Fibroblast of gingiva (primary cell): ENCODE results near the gene TBC1D8.
A peak's percentile ranks its signal among the peaks of the same experiment; 100 is the strongest.
"Not testable (repeated sequence)": the region's sequence is repeated elsewhere in the genome, so short reads cannot be mapped to it uniquely, and the experiment has no call there.

Experiments
- DNase-seq: peaks from one replicate; pipeline ENCODE4 v3.0.0-alpha.2; 2011; ENCODE audit warnings: low read depth

TBC1D8 gene

DNA sequence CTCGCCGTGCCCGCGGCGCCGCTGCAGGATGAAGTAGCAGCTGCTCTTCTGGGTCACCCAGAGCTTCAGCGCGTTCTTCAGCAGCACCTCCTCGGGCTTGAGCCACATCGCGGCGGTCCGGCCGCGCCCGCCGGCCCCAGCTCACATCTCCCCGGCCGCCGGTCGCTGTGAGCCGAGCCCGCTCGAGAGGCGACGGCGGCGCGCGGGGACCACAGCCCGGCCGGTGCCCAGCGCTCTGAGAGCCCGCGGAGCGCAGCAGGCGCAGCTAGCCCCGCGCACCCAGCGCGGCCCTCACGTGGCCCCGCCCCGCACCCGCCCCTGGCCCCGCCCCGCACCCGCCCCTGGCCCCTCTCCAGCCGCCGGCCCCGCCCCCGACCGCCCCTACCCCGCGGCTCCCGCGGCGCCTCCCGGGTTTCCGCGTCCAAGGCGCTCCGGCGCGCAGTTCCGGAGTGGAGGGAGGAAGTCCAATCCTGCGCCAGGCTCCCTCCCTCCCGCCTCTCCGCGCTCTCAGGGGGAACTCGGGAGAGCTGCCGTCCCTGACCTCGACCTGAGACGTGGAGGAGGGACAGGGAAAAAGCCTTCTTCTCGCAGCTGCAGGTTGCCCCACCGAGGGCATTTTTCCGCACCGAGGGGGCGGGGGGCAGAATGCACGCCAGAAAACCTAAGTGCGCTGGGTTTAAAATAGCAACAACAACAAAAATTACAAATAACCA is at the start of gene TBC1D8:
TBC1D8 (minus strand) TSS at position 237 of the 713 bp plus-strand sequence; CDS start at position 108, 129 bp downstream.
- DNase-seq, result peak; percentile 81

DNA sequence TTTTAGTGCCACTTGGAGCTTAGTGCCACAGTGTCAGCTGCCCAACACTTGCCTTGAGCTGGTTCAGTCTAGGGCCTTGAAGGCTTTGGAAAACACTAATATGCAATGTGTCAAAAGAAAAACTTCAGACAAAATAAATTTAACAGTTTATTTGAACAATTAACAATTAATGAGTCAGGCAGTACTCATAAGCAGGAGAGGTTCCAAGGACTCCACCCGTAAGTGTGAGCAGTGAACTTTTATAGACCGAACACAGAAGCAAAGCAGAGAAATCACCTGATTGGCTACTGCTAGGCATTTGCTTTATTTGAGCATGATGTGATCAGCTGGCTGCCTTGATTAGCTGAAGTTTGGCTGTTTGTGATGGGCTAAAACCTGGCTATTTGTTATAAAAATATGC is 49.5 kb upstream of the TBC1D8 start:
- DNase-seq, result peak; percentile 17

DNA sequence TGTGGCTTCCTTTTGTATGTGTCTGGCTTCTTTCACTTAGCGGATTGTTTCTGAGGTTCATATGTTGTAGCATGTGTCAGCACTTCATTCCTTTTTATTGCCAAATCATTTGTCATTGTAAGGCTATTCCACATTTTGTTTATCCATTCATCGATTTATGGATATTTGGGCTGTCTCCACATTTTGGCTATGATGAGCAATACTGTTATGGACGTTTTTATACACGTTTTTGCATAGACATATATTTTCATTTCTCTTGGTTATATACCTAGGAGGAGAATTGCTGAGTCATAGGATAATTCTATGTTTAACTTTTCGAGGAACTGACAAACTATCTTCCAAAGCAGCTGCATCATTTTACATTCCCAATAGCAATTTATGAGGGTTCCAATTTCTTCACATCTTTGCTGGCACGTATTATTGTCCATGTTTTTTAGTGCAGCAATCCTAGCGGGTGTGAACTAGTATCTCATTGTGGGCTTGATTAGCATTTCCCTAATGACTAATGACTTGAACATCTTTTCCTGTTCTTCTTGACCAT is 48.1 kb upstream of the TBC1D8 start:
- DNase-seq, result peak; percentile 59

DNA sequence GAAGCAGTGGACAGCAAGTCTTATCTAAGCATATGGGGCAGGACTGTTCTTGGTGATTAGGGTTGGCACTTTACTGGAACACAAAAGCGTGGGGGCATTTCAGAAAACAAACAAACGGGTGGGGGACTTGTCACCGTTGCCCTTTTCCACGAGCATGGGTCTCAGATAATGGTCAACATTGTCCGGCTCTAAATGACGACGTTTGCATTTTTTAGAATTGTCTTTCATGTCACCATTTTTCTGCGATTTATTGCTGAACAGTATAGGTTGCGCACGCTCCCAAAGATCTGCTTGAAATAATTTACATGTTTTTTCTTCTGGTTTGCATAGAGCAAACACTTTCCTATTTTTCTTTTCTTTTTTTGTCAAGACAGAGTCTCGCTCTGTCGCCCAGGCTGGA is 46.6 kb upstream of the TBC1D8 start:
- no peak for DNase-seq

DNA sequence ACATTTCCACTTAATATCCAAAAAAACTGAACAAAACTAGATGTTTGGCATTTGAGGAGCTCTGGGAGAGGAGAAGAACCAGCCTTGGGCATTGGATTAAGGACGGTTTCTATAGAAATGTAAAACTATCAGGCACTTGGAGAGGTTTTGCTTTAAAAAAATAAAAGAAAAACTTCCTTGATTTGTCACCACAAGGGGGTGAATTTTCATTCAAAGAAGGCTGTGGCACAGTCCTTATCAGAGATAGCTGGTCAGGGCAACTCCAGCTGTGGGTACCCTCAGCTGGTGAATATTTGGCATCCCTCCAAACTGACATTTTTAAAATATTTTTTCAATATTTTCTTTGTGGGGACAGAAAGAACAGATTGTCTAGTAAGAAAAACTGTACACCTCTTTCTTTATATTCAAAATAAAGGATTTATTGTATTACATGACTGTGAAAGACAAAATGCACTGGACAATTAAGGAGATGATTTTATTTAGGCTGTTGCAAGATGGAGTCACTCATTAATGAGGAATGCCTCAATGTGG is 46.1 kb upstream of the TBC1D8 start:
- DNase-seq, result no peak

DNA sequence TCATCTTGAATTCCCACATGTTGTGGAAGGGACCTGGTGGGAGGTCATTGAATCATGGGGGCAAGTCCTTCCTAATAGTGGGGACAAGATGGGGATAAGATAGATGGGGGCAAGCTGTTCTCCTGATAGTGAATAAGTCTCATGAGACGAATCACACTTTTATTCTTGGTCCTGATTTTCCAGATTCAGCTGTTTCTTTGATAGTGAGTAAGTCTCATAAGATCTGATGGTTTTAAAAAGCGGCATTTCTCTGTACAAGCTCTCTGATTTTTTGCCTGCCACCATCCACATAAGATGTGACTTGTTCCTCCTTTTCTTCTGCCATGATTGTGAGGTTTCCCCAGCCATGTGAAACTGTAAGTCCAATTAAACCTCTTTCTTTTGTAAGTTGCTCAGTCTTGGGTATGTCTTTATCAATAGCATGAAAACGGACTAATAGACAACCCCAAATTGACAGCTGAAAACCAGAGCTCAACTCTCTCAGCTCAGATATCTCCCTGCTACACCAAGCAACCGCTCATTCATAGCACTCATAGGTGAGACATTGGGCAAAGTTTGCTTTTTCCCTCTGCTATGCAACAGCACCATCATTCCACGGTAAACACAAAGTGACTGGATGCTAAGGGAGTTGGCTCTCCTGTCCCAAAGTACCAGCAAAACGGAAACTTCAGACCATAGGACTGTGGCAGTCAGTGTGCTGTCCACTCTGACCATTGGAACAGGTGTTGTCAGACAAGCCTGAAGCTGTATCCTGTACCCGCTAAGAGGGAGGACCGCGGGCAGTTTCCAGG is 44.9 kb upstream of the TBC1D8 start:
- no peak for DNase-seq

DNA sequence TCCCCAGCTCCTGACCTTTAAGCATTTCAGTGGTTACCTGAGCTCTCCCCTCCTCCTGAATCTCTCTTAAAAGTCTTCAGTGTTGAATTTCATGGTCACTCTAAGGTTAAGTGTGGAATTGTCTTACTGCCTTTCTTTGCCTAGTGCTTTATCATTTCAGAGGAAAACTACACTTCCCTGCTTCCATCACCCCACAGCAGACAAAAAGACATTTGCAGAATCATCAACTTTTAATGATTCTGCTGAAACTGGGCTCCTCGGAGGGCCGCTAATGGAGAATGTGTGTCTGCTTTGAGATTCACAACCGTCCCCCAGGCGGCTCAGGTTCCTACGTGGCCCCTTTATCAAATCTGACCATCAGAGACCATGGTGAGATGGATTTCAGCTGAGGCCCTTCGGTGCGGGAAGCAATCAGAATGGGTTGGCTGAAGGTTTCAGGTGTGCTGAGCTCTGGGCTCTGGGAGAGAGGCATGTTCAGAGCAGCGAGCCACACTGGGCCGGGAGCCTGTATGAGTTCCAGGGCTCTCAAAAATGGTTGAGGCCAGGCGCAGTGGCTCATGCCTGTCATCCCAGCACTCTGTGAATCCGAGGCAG is 41.9 kb upstream of the TBC1D8 start:
- DNase-seq, result no peak

DNA sequence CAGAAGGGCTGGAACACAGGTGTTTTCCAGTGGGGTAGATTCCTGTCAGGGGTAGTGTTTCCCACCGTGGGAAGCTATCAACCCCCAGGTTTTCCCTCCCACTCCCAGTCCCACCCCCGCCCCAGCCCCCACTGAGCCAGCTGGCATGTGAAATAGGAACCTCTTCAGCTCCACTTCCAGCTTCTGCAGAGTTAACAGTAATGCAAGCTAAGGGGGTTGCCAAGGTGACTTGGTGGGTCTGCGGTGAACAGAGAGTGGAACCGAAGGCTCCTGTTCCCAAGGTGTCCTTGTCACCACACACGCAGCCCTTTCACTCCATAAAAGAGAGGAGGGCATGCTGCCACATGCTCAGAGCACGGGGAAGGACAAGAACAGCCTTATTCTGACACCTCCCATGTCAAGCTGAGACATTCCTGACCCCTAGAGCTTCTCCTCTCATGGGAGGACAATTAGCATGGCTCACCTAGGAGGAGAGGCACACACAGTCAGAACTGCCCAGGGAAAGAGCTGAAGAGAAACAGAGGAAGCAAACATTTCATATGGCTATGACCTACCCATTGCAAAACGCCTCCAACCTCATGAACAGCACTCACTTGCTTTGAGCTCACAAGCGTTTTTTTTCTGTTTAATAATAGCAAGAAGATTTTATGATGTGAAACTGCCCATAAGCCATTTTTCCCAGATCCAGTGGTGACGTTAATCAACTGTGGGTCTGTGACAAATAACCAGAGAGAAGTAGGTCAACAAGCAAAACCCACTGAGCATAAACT is 39.8 kb upstream of the TBC1D8 start:
- DNase-seq, result no peak

DNA sequence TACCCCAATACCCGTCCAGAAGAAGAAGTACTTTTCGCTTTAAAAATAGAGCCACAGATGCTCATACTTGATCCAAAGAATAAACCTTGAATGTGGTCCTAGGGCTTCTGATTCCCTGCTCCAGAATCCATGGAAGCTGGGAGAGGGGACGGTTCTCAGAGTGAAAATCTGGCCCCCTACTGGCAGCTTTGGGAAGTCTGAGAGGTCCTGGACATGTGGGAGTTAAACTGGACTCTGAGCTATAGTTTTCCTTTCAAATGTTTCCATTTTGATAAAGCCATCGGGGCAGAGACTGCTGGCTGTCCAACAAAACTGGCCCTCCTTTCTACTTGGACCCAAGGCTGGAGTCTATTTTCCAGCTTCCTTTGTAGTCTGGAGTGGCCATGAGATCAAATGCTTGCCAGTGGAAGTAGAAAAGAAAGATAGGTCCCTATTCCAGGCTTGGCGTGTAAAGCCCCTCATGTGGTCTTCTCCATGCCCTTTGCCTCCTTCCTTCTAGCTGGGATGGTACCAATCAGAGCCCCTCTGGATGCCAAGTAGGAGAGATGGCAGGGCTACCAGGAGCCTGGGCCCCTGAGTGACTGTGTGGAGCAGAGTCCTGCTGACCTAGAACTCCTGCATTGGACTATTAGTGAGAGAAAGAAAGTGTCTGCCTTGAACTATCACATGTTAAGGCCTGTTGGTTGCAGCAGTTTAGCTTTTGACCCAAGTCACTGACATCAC is 37.7 kb upstream of the TBC1D8 start:
- DNase-seq, result peak; percentile 8

DNA sequence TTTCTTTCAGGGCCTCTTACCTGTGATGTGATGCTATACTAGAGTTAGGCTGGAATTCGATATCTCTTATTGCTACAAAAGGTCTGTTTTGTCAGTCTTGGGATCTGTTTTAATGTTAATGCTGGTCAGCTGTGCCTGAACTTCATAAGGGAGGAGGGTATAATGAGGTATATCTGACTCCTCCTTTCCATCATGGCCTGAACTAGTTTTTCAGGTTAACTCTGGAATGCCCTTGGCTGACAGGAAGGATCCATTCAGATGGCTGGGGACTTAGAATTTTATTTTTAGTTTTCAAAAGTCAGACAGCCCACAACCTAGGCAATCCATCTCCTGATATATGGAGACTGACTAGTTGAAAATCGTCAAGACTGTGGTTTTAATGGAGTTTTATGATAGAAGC is 35.9 kb upstream of the TBC1D8 start:
- DNase-seq, result no peak

DNA sequence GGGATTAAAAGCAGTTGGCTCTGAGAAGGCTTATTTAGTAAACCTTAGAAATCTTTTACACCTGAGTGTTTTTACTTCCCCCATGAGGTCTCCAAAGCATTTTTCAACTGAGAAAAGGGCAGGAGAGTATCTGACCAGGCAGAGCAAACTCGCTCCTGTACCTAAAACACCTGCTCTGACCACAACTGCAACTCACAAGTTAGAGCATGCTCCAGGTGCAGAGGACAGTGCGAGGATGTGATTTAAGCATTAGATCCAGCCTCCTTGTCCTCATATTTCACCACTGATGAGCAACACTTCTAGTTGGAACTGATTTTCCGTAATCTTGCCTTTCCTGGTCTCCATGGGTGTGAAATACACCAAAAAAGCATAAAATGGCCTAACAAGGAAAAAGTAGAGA is 34.5 kb upstream of the TBC1D8 start:
- DNase-seq, result no peak

DNA sequence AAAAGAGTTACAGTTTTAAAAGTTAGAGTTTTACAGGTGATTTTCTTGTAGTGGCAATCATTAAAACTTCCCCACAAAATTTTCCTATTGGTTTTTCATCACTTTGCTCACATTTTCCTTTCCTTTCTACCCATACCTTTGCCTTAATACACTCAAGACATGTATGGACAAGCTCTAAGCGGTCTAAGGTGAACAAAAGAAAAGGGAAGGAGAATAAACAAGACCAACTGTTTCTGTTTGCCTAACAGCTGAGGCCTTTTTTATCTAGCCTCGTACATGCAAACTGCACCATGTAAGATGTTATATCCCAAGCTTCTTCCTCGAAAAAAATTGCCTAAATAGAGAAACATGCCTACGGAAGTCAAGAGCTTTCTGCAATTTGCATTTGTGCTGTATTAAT is 33.9 kb upstream of the TBC1D8 start:
- no peak for DNase-seq

DNA sequence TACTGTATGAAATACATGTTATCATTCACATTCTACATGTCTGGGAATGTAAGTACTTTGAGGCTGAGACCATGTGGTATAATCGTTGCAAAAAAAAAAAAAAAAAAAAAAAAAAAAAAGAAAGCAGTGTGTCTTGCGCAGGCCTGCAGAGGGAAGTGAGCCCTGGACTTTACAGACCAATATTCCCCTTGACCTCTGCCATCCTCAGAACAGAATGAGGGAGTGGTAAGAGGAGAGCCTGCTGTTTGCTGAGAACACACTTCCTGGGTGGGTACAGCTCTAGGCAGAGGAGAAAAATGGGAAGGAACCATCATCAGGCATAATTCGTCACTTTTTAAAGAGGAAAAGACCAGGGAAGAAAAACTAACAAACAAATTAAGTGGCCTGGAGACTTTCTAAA is 28.8 kb upstream of the TBC1D8 start:
- no peak for DNase-seq

DNA sequence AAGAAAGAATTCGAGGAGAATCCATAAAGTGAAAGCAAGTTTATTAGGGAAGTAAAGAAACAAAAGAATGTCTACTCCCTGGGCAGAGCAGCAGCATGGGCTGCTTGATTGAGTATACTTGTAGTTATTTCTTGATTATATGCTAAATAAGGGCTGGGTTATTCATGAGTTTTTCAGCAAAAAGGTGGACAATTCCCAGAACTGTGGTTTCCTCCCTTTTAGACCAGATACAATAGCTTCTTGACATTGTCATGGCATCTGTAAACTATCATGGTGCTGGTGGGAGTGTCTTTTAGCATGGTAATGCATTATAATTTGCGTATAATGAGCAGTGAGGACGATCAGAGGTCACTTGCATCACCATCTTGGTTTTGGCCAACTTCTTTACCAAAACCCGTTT is 25.6 kb upstream of the TBC1D8 start:
- DNase-seq, result no peak

DNA sequence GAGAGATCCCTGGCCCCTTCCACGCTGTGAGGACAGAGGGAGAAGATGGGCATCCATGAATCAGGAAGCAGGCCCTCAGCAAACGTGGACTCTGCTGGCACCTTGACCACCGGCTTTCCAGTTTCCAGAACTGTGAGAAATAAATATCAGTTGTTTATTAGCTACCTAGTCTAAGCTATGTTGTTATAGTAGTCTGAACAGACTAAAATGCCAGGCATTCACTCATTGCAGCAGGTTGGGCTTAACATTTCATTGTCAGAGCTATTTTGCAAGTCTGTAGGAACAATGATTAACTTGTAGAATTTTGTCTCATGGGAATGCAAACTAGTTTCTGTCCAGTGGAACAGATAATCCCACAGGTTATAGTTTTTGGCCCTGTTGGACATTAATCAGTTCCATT is 24.8 kb upstream of the TBC1D8 start:
- DNase-seq, result peak; percentile 60

DNA sequence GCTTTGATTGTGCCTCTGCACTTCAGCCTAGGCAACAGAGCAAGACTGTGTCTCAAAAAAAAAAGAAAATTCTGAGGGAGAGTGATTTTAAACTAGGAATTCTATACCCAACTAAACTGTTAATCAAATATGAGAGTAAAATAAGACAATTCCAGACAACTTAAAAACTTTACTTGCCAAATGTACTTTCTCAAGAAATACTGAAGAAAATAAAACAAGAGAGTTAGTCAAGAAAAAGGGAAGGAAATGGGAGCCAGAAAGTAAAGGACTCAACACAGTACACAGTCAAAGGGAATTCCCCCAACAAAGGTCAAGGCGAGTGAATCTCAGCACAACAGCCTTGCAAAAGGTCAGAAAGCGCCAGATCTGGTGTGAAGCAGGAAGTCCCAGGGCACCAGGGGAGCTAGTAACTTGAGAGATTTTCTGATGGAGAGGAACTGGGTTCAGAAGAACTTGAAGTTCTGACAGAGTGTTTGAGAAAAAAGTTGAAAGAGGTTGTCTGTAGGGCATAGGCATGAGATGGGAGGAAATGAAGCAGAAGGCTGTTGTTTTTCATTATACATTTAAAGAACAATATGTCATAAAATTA is 22.6 kb upstream of the TBC1D8 start:
- no peak for DNase-seq

DNA sequence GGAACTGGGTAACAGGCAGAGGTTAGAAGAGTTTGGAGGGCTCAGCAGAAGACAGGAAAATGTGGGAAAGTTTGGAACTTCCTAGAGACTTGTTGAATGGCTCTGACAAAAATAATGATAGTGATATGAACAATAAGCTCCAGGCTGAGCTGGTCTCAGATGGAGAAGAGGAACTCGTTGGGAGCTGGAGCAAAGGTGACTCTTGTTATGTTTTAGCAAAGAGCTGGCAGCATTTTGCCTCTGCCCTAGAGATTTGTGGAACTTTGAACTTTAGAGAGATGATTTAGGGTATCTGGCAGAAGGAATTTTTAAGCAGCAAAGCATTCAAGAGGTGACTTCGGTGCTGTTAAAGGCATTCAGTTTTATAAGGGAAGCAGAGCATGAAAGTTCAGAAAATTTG is 18.6 kb upstream of the TBC1D8 start:
- DNase-seq, result not testable (repeated sequence)

DNA sequence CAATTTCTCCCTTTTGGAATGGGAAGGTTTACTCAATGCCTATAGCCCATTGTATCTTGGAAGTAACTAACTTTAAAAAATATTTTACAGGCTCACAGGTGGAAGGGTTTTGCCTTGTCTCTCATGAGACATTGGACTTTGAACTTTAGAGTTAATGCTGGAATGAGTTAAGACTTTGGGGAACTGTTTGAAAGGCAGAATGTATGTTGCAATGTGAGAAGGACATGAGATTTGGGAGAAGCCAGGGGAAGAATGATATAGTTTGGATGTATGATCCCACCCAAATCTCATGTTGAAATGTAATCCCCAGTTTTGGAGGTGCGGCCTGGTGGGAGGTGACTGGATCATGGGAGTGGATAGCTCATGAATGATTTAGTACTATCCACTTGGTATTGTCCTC is 17.5 kb upstream of the TBC1D8 start:
- no peak for DNase-seq

DNA sequence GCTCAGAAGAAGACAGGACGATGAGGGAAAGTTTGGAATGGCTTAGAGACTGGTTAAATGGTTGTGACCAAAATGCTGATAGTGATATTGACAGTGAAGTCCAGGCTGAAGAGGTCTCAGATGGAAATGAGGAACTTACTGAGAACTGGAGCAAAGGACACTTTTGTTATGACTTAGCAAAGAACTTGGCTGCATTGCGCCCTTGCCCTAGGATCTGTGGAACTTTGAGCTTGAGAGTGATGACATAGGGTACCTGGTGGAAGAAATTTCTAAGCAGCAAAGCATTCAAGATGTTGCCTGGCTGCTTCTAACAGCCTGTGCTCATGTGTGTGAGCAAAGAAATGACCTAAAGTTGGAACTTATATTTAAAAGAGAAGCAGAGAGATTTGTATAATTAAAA is 16.4 kb upstream of the TBC1D8 start:
- DNase-seq, result not testable (repeated sequence)

DNA sequence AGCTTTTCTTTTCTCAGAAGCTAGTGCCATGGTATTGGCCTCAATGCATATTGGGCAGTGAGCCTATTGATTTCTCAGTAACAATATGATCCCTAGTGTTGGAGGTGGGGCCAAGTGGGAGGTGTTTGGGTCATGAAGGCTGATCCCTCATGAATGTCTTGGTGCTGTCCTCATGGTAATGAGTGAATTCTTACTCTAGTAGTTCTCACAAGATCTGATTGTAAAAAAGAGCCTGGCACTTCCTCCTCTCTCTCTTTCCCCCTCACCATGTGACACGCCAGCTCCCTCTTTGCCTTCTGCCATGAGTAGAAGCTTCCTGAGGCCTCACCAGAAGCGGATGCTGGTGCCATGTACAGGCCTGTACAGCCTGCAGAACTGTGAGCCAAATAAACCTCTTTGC is 12.8 kb upstream of the TBC1D8 start:
- DNase-seq, result no peak
